Measurements from ENCODE around the gene ERGIC1. TPM values are rescaled to one million over a fixed set of nuclear protein-coding genes. Genes with fewer than 3 reads are reported as not detected.

Gene ERGIC1
- total RNA-seq, 1 experiment from 2014 or later = 77.0 TPM

- Histone ChIP-seq H3K27me3 (ENCODE audit: insufficient read depth, low read length) (no peaks in the 10 kb centered on the region), H2BK20ac (ENCODE audit: low read depth, low read length, poor library complexity, severe bottlenecking) (no peak overlapping the region), H4K91ac (ENCODE audit: insufficient read length, low read depth, low read length) (no peak overlapping the region), H3K79me1 (ENCODE audit: insufficient read depth, low read depth, low read length, poor library complexity, severe bottlenecking) (no peaks in the 10 kb centered on the region), H2BK120ac (ENCODE audit: low read depth, low read length, poor library complexity, severe bottlenecking) (no peak overlapping the region), H3K23ac (ENCODE audit: insufficient read length, low read depth, low read length) (no peak overlapping the region), H3K9me3 (ENCODE audit: control insufficient read depth, low read depth, low read length) (no peaks in the 10 kb centered on the region), H3K4ac (ENCODE audit: low read depth, low read length) (no peak overlapping the region), H3K9ac (ENCODE audit: extremely low read depth, insufficient read length, low read length) (no peak overlapping the region), H3K27ac (ENCODE audit: insufficient read length, low read depth, low read length) (no peak overlapping the region), H4K8ac (replicated peaks; ENCODE audit: insufficient read length, low read depth, low read length) (no peak overlapping the region), H3K23me2 (ENCODE audit: insufficient read length, low read depth, low read length, poor library complexity, severe bottlenecking) (no peaks in the 10 kb centered on the region), H2AK5ac (ENCODE audit: insufficient read length, low read length) (no peak overlapping the region), H3K56ac (ENCODE audit: insufficient read length, low read depth, low read length) (no peak overlapping the region), H3K4me1 (ENCODE audit: insufficient read depth, low read length) (peaks cover 7% of the 10 kb centered on the region), H3T11ph (ENCODE audit: low read length) (no peak overlapping the region), H3K79me2 (ENCODE audit: insufficient read depth, low read length) (no peaks in the 10 kb centered on the region), H4K20me1 (ENCODE audit: control insufficient read depth, insufficient read depth, insufficient read length) (no peaks in the 10 kb centered on the region), H3K14ac (ENCODE audit: insufficient read depth, low read length) (no peak overlapping the region), H3K4me2 (ENCODE audit: insufficient read depth, insufficient read length, low read length) (no peak overlapping the region), H2BK5ac (ENCODE audit: insufficient read length, low read length) (no peak overlapping the region), H4K5ac (ENCODE audit: insufficient read length, low read depth, low read length) (no peak overlapping the region), H2AFZ (ENCODE audit: low read length) (no peak overlapping the region), H3K18ac (ENCODE audit: insufficient read length, low read depth, low read length) (no peak overlapping the region), H2BK12ac (ENCODE audit: insufficient read length, low read depth, low read length) (no peak overlapping the region), H2BK15ac (ENCODE audit: low read depth, low read length) (no peak overlapping the region)
- no peak for DNase-seq
- TF ChIP-seq, protein P1, sequence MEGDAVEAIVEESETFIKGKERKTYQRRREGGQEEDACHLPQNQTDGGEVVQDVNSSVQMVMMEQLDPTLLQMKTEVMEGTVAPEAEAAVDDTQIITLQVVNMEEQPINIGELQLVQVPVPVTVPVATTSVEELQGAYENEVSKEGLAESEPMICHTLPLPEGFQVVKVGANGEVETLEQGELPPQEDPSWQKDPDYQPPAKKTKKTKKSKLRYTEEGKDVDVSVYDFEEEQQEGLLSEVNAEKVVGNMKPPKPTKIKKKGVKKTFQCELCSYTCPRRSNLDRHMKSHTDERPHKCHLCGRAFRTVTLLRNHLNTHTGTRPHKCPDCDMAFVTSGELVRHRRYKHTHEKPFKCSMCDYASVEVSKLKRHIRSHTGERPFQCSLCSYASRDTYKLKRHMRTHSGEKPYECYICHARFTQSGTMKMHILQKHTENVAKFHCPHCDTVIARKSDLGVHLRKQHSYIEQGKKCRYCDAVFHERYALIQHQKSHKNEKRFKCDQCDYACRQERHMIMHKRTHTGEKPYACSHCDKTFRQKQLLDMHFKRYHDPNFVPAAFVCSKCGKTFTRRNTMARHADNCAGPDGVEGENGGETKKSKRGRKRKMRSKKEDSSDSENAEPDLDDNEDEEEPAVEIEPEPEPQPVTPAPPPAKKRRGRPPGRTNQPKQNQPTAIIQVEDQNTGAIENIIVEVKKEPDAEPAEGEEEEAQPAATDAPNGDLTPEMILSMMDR (conservative IDR thresholded peaks at IDR 0.05) = no peak
- no CpG with 5 or more reads among the region's 6 CpGs for WGBS (ENCODE audit: extremely low coverage, insufficient read length, low lambda C conversion rate)
- peaks cover 6% of the 10 kb centered on the region for H3K27me3 Mint-ChIP-seq (ENCODE audit: low read depth)
- no peak overlapping the region for H3K4me3 Mint-ChIP-seq
- H3K36me3 Mint-ChIP-seq (ENCODE audit: insufficient read depth in 1 of 3, low read depth in 3 of 3) = no peaks in the 10 kb centered on the region
- H3K27ac Mint-ChIP-seq = no peak overlapping the region
- H3K9me3 Mint-ChIP-seq = no peaks in the 10 kb centered on the region
- peaks cover 3 to 7% of the 10 kb centered on the region in 2 experiments for H3K4me1 Mint-ChIP-seq
These were observed 37.7 kb upstream of the ERGIC1 start for GRCh38 chr5:172796306-172796705.

All from H9 (cell line).